ENCODE measurements around the gene ATP13A3. TPM values are rescaled to one million over a fixed set of nuclear protein-coding genes. Genes with fewer than 3 reads are reported as not detected.

Gene ATP13A3
- total RNA-seq, 1 donor from 2014 or later, result 63.1 TPM

GRCh38 chr3:194396539-194396858 lies 90.3 kb downstream of the ATP13A3 start:
- Mint-ChIP-seq H3K4me3 (ENCODE audit: unreplicated experiment) (no peak overlapping the region), H3K9me3 (ENCODE audit: unreplicated experiment) (no peaks in the 10 kb centered on the region), H3K27me3 (ENCODE audit: unreplicated experiment) (no peaks in the 10 kb centered on the region), H3K27ac (ENCODE audit: unreplicated experiment) (no peak overlapping the region), H3K4me1 (ENCODE audit: unreplicated experiment) (peaks cover 2% of the 10 kb centered on the region), H3K36me3 (ENCODE audit: unreplicated experiment) (no peaks in the 10 kb centered on the region)
- DNase-seq (ENCODE audit: extremely low spot score, unreplicated experiment), result no peak
- no peak for TF ChIP-seq CTCF (IDR thresholded peaks at IDR 0.05)

GRCh38 chr3:194395778-194396538 lies 90.8 kb downstream of the ATP13A3 start:
- Mint-ChIP-seq H3K27me3 (ENCODE audit: unreplicated experiment) (peaks cover 4% of the 10 kb centered on the region), H3K9me3 (ENCODE audit: unreplicated experiment) (peaks cover 5% of the 10 kb centered on the region), H3K36me3 (ENCODE audit: unreplicated experiment) (peaks cover under 1% of the 10 kb centered on the region), H3K27ac (ENCODE audit: unreplicated experiment) (no peak overlapping the region), H3K4me3 (ENCODE audit: unreplicated experiment) (no peak overlapping the region), H3K4me1 (ENCODE audit: unreplicated experiment) (peaks cover 2% of the 10 kb centered on the region)
- no peak for DNase-seq (ENCODE audit: extremely low spot score, unreplicated experiment)
- TF ChIP-seq CTCF (IDR thresholded peaks at IDR 0.05), result no peak

GRCh38 chr3:194395212-194395611 lies 91.6 kb downstream of the ATP13A3 start:
- Mint-ChIP-seq H3K4me1 (ENCODE audit: unreplicated experiment) (peaks cover 2% of the 10 kb centered on the region), H3K27ac (ENCODE audit: unreplicated experiment) (no peak overlapping the region)

GRCh38 chr3:194392576-194392975 lies 94.2 kb downstream of the ATP13A3 start:
- Mint-ChIP-seq H3K27ac (ENCODE audit: unreplicated experiment) (no peak overlapping the region), H3K27me3 (ENCODE audit: unreplicated experiment) (peaks cover 20% of the 10 kb centered on the region)
- no peak for TF ChIP-seq CTCF (IDR thresholded peaks at IDR 0.05)

More at GRCh38 chr3:194395212-194395611, 91.6 kb downstream of the ATP13A3 start:
- no peak overlapping the region for H3K4me3 Mint-ChIP-seq (ENCODE audit: unreplicated experiment)
- peaks cover 12% of the 10 kb centered on the region for H3K9me3 Mint-ChIP-seq (ENCODE audit: unreplicated experiment)
- TF ChIP-seq CTCF (IDR thresholded peaks at IDR 0.05), result no peak
- no peak for DNase-seq (ENCODE audit: extremely low spot score, unreplicated experiment)
- peaks cover 8% of the 10 kb centered on the region for H3K36me3 Mint-ChIP-seq (ENCODE audit: unreplicated experiment)
- peaks cover 11% of the 10 kb centered on the region for H3K27me3 Mint-ChIP-seq (ENCODE audit: unreplicated experiment)

GRCh38 chr3:194390835-194391234 lies 96.0 kb downstream of the ATP13A3 start:
- no peak overlapping the region for H3K27ac Mint-ChIP-seq (ENCODE audit: unreplicated experiment)
- TF ChIP-seq CTCF (IDR thresholded peaks at IDR 0.05), result no peak
- H3K4me3 Mint-ChIP-seq (ENCODE audit: unreplicated experiment), result no peak overlapping the region
- H3K9me3 Mint-ChIP-seq (ENCODE audit: unreplicated experiment), result peaks cover 17% of the 10 kb centered on the region
- peaks cover 8% of the 10 kb centered on the region for H3K36me3 Mint-ChIP-seq (ENCODE audit: unreplicated experiment)
- no peak for DNase-seq (ENCODE audit: extremely low spot score, unreplicated experiment)
- no peaks in the 10 kb centered on the region for H3K4me1 Mint-ChIP-seq (ENCODE audit: unreplicated experiment)
- H3K27me3 Mint-ChIP-seq (ENCODE audit: unreplicated experiment), result peaks cover 33% of the 10 kb centered on the region

More at GRCh38 chr3:194392576-194392975, 94.2 kb downstream of the ATP13A3 start:
- Mint-ChIP-seq H3K4me3 (ENCODE audit: unreplicated experiment) (no peak overlapping the region), H3K36me3 (ENCODE audit: unreplicated experiment) (peaks cover 8% of the 10 kb centered on the region), H3K4me1 (ENCODE audit: unreplicated experiment) (peaks cover 2% of the 10 kb centered on the region), H3K9me3 (ENCODE audit: unreplicated experiment) (peaks cover 17% of the 10 kb centered on the region)
- no peak for DNase-seq (ENCODE audit: extremely low spot score, unreplicated experiment)

Data from osteocyte (in vitro differentiated cells).